ENCODE results near the gene RAB10. TPM values are rescaled to one million over a fixed set of nuclear protein-coding genes. Genes with fewer than 3 reads are reported as not detected.
A peak's percentile ranks its signal among the peaks of the same experiment; 100 is the strongest.

Gene RAB10
- polyA plus RNA-seq, 1 donor = 95.1 TPM

DNA sequence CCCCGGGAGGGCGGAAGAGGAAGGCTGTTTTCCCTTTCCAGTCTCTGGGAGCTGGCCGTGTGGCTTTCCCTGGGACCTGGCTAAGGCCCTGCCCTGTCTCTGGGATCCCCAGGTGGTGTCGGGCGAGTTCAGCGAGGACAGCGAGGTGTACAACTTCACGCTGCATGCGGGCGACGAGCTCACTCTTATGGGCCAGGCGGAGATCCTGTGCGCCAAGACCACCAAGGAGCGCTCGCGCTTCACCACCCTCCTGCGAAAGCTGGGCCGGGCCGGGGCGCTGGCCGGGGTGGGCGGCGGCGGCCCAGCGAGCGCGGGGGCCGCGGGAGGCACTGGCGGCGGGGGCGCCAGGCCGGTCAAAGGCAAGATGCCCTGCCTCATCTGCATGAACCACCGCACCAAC, 150.2 kb downstream of the RAB10 start:
- DNase-seq = no peak

DNA sequence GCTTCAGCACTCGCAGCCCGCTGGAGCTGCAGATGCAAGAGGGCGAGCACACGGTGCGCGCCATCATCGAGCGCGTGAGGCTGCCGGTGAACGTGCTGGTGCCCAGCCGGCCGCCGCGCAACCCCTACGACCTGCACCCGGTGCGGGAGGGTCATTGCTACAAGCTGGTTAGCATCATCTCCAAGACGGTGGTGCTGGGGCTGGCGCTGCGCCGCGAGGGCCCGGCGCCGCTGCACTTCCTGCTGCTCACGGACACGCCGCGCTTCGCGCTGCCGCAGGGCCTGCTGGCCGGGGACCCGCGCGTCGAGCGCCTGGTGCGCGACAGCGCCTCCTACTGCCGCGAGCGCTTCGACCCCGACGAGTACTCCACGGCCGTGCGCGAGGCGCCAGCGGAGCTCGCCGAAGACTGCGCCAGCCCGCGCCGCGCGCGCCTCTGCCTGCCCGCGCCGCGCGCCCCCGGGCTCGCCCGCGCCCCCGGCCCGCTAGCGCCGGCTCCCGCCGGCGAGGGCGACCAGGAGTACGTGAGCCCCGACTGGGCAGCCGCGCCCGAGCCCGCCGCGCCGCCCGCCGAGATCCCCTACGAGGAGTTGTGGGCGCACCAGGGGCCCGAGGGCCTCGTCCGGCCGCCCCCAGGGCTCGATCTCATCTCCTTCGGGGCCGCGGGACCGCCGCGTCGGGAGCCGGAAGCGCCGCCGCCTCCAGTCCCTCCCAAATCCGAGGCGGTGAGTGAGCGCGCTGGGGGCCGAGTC, 150.8 kb downstream of the RAB10 start:
- DNase-seq = peak; percentile 95

DNA sequence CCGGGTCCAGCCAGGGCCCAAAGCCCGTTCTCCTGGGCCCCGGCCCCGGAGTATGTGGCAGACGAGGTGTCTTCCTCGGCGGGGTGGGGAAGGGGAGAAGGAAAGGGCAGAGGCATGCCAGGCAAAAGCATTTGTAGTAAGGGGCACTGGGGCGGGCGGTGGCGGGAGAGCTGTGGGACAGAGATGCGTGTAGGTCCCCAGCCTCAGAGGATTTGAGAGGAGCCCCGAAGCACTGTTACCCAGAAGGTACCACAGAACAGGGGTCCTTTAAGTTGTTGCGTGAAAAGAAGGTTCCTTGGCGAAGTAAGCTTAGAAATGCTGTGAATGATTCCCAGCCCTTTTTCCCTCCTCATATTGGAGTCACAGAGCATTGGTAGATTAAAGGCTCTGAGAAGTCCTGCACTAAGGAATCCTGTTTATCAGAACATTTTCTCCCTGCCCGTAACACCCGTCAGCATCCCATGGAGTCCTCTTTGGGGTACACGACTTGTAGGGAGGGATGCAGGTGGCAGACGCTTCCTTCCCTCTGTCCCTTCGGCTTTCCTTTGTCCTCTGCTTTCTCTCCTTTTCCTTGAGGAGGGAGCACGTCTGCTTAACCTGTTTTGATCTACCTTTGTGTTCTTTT, 151.5 kb downstream of the RAB10 start:
- DNase-seq = no peak

DNA sequence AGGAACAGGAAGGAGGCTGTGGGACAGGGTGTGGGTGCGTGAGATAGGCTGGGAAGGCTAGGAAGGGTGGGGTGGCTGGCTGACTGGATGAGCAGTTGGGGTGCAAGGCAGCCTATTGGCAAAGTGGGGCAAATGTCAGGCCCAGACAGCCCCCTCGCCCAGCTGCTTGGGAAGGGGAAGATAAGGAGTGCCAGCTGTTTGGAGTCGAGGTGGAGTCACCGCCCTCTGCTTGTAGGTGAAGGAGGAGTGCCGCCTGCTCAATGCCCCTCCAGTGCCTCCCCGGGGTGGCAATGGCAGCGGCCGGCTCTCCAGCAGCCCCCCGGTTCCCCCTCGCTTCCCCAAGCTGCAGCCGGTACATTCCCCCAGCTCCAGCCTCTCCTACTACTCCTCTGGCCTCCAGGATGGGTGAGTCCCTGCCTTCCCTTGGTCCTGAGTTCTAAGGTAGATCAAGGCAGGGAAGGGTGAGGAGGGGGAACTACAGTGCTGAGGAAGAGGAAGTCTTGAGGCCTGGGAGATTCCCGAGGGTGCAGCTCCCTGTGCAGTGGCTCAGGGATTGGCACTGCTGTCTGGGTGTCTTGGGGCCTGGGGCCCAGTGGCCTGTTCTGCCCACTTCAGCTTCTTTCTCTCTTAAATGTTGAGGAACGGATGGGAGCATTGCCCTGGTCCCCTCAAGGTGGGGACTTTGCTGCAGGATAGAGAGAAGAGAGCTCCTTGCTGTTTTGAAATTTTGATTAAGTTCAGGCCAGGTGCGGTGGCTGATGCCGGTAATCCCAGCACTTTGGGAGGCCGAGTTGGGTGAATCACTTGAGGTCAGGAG, 152.3 kb downstream of the RAB10 start:
- no peak for DNase-seq

Other genes with a start within 250 kb of the RAB10 start
- 11.4 TPM for gene ASXL2, start 155.6 kb upstream of the RAB10 start, polyA plus RNA-seq (ENCODE audit: insufficient read length)
- gene KIF3C, start 51.6 kb upstream of the RAB10 start, polyA plus RNA-seq (ENCODE audit: insufficient read length) = 9.5 TPM
- gene GAREM2, start 139.0 kb downstream of the RAB10 start, polyA plus RNA-seq (ENCODE audit: insufficient read length) = 5.2 TPM
- gene HADHA, start 210.5 kb downstream of the RAB10 start, polyA plus RNA-seq (ENCODE audit: insufficient read length) = 211 TPM
- gene HADHB, start 210.9 kb downstream of the RAB10 start, polyA plus RNA-seq (ENCODE audit: insufficient read length) = 99.1 TPM